ENCODE measurements around the gene SBF1. TPM values are rescaled to one million over a fixed set of nuclear protein-coding genes. Genes with fewer than 3 reads are reported as not detected.
"Not testable (repeated sequence)": the region's sequence is repeated elsewhere in the genome, so short reads cannot be mapped to it uniquely, and the experiment has no call there.

Gene SBF1
- total RNA-seq, 1 donor from 2014 or later, result 98.8 TPM

DNA sequence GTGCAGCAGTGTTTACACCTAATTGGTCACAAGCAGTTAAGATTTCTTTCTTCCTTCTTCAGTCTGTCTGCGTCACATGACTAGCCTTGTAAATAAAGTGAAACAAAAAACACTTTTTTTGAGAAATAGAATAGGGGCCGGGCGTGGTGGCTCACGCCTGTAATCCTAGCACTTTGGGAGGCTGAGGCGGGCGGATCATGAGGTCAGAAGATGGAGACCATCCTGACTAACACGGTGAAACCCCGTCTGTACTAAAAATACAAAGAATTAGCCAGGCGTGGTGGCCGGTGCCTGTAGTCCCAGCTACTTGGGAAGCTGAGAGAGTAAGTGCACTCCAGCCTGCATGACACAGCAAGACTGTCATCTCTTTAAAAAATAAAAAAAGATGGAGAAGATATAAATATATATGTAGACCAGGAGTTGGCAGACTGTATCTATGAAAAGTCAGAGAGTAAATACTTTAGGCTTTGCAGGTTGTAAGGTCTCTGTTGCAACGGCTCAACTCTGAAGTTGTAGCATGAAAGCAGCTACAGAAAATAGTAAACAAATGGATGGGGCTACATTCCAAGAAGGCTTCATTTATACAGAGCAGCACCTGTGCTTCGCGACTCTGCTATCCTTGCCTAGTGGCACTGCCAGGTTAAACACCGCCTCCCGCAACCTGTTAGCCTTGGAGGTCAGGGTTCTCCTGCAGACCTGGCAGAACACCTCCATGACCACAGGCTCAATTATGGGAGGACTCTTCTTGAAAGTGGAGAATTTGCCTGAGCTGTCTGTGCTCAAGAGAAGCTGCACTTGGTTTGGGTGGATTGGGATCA is 75.8 kb downstream of the SBF1 start:
- no peak overlapping the region for H3K4me3 ChIP-seq
- intact Hi-C loops (cut with DNase I), result no loop called here
- H3K27ac ChIP-seq, result peak overlapping the region; percentile 26 to 42
- no peaks in the 10 kb centered on the region for H3K9me3 ChIP-seq
- TF ChIP-seq CTCF (IDR thresholded peaks at IDR 0.05), result no peak
- H3K36me3 ChIP-seq, result peaks cover 10 to 33% of the 10 kb centered on the region in 2 donors
- DNase-seq (ENCODE audit: low spot score in 2 of 2), result no peak
- no peaks in the 10 kb centered on the region for H3K4me1 ChIP-seq
- no peaks in the 10 kb centered on the region for H3K27me3 ChIP-seq

- H3K36me3 ChIP-seq, result peaks cover 11 to 36% of the 10 kb centered on the region in 2 donors
- DNase-seq (ENCODE audit: low spot score in 2 of 2); intact Hi-C loops (cut with DNase I); H3K27ac ChIP-seq; H3K27me3 ChIP-seq; H3K9me3 ChIP-seq; H3K4me1 ChIP-seq; H3K4me3 ChIP-seq: not testable (repeated sequence)
These were observed 77.3 kb downstream of the SBF1 start for GRCh38 chr22:50397371-50398060.

DNA sequence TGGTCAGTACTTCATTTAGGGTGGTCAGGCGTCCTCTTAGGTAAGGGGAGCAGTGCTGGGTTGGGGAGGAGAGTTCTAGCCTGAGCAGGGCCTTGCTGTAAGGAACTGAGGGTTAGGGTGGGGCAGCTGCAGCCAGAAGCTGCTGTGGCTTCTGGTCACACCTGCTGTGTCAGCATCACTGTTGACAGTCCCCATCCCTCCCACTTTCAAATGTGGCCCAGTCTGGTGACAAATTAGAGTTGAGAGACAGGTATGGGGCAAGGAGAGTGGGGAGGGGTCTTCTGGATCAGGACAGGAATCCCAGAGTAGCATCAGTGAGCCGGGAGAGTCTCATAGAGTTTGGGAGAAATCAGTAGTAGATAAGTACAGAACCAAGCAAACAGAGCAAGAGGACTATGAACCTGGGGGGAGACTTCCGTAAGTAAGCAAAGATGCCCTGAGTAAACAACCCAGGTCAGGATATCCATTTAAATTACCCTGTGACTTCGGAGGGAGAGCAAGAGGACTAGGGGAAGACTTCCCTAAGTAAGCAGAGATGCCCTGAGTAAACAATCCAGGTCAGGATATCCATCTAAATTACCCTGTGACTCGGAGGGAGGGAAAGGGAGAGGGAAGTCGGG is 78.0 kb downstream of the SBF1 start:
- intact Hi-C loops (cut with DNase I), result no loop called here
- H3K4me1 ChIP-seq, result no peaks in the 10 kb centered on the region
- H3K9me3 ChIP-seq, result no peaks in the 10 kb centered on the region
- H3K36me3 ChIP-seq, result peaks cover 11 to 36% of the 10 kb centered on the region in 2 donors
- no peak for DNase-seq (ENCODE audit: low spot score in 2 of 2)
- H3K4me3 ChIP-seq, result no peak overlapping the region
- H3K27me3 ChIP-seq, result no peaks in the 10 kb centered on the region
- H3K27ac ChIP-seq, result no peak overlapping the region
- no peak for TF ChIP-seq CTCF (IDR thresholded peaks at IDR 0.05)

Other genes with a start within 250 kb of the SBF1 start
- gene TUBGCP6, start 230.0 kb downstream of the SBF1 start, total RNA-seq, result 58.1 TPM
- 73.2 TPM for gene HDAC10, start 223.8 kb downstream of the SBF1 start, total RNA-seq
- gene MAPK12, start 213.4 kb downstream of the SBF1 start, total RNA-seq, result 29.4 TPM
- gene MAPK11, start 204.7 kb downstream of the SBF1 start, total RNA-seq, result 117 TPM
- gene PLXNB2, start 167.4 kb downstream of the SBF1 start, total RNA-seq, result 287 TPM
- gene DENND6B, start 148.0 kb downstream of the SBF1 start, total RNA-seq, result 1.4 TPM
- gene PPP6R2, start 131.7 kb downstream of the SBF1 start, total RNA-seq, result 55.5 TPM
- not detected for gene ADM2, start 6.5 kb upstream of the SBF1 start, total RNA-seq
- not detected for gene MIOX, start 11.8 kb upstream of the SBF1 start, total RNA-seq
- 119 TPM for gene LMF2, start 32.7 kb upstream of the SBF1 start, total RNA-seq
- 41.7 TPM for gene NCAPH2, start 33.2 kb upstream of the SBF1 start, total RNA-seq
- not detected for gene SCO2, start 50.6 kb upstream of the SBF1 start, total RNA-seq
- gene TYMP, start 55.0 kb upstream of the SBF1 start, total RNA-seq, result 150 TPM
- not detected for gene KLHDC7B, start 70.9 kb upstream of the SBF1 start, total RNA-seq
- not detected for gene SYCE3, start 87.9 kb upstream of the SBF1 start, total RNA-seq
- 0.43 TPM for gene CPT1B, start 103.4 kb upstream of the SBF1 start, total RNA-seq
- gene CHKB, start 107.8 kb upstream of the SBF1 start, total RNA-seq, result 82.4 TPM
- gene MAPK8IP2, start 125.8 kb upstream of the SBF1 start, total RNA-seq, result not detected
- 111 TPM for gene ARSA, start 153.1 kb upstream of the SBF1 start, total RNA-seq
- gene SHANK3, start 197.8 kb upstream of the SBF1 start, total RNA-seq, result 128 TPM